OCI-LY7 (cell line): Measurements from ENCODE around the gene EYA2.

ENCODE experiments used
- CTCF ChIP-seq: fragments of 200-600 bp; sonication (generic); conservative IDR thresholded peaks from 2 replicates; pipeline ENCODE4 v1.5.1; 2014; ENCODE audit warnings: mild to moderate bottlenecking, antibody characterized with exemption, low read length, moderate library complexity, mixed read lengths
- EZH2phosphoT487 ChIP-seq: fragments of 200-600 bp; sonication (generic); IDR thresholded peaks from 2 replicates; pipeline ENCODE4 v1.6.1; 2018; ENCODE audit warnings: low read depth, borderline replicate concordance, mild to moderate bottlenecking, mixed run types, antibody characterized with exemption, low read length, moderate library complexity, mixed read lengths

DNA sequence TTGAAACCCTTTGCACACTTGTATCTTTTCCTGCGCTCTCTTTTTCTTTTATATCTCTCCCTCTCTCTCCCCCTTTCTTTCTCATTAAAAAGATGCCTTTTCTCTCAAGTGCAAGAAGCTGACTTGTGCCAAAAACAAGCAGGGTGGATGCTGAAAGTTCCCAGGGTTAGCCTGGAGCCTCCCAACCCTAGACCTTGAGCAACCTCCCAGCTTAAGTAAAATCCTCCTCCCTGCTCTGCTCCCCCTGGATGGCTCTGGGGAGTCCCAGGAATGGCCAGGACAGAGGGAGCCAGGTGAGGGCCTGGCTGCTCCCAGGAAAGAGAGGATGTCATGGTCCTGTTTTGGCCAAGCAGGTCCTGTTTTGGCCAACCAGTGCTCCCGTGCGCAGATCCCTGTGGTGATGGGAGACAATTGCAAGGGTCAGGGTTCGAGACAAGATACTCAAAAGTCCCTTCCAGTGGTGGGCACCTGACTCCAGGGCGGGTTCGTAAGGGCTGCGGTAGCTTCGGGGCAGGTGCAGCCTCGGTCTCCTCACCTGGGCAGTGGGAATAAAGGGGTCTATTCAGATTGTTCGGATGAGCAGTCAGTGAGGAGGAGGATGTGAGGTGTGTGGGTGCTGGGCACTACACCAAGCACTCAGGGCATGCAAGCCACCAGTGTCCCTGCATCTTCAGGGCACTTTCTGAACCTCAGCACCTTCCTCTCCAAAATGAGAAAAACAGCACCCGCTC lies 49.4 kb downstream of the EYA2 start:
- no peak for TF ChIP-seq CTCF
- TF ChIP-seq EZH2phosphoT487, result no peak
